GM12865 (cell line): ENCODE results near the gene SCFD2.
A peak's percentile ranks its signal among the peaks of the same experiment; 100 is the strongest.
"Not testable (repeated sequence)": the region's sequence is repeated elsewhere in the genome, so short reads cannot be mapped to it uniquely, and the experiment has no call there.

ENCODE experiments used
- DNase-seq: peaks from one replicate; pipeline ENCODE4 v3.0.0; 2010; ENCODE audit warnings: low read depth
- H3K4me3 ChIP-seq: 2 replicates; pipeline ENCODE4 v1.5.1; 2011; ENCODE audit warnings: mild to moderate bottlenecking, low read depth, low read length, control low read depth
- CTCF ChIP-seq: IDR thresholded peaks from 2 replicates; pipeline ENCODE4 v1.5.1; 2011; ENCODE audit warnings: low read length, control low read depth, low read depth, inconsistent platforms; ENCODE audit not compliant: insufficient read depth; ENCODE audit errors: missing control alignments

SCFD2 gene

GRCh38 chr4:53066155-53066554 lies 299.7 kb downstream of the SCFD2 start:
- TF ChIP-seq CTCF: no peak
- no peak overlapping the region for H3K4me3 ChIP-seq
- DNase-seq: no peak

GRCh38 chr4:53064609-53065008 lies 301.3 kb downstream of the SCFD2 start:
- TF ChIP-seq CTCF: no peak
- no peak for DNase-seq
- no peak overlapping the region for H3K4me3 ChIP-seq

- TF ChIP-seq CTCF: no peak
- no peak for DNase-seq
- H3K4me3 ChIP-seq: no peak overlapping the region
Observed at GRCh38 chr4:53061091-53061850, 304.6 kb downstream of the SCFD2 start.

GRCh38 chr4:53060278-53060677 lies 305.6 kb downstream of the SCFD2 start:
- peak; percentile 0 for DNase-seq
- TF ChIP-seq CTCF: no peak
- H3K4me3 ChIP-seq: no peak overlapping the region

- TF ChIP-seq CTCF: no peak
- H3K4me3 ChIP-seq: no peak overlapping the region
- DNase-seq: no peak
Observed at GRCh38 chr4:53059871-53060270, 306.0 kb downstream of the SCFD2 start.

- no peak for TF ChIP-seq CTCF
- no peak overlapping the region for H3K4me3 ChIP-seq
- DNase-seq: no peak
Observed at GRCh38 chr4:53059256-53059655, 306.6 kb downstream of the SCFD2 start.

GRCh38 chr4:53057679-53058078 lies 308.2 kb downstream of the SCFD2 start:
- DNase-seq: no peak
- TF ChIP-seq CTCF: no peak
- no peak overlapping the region for H3K4me3 ChIP-seq

- H3K4me3 ChIP-seq, DNase-seq: not testable (repeated sequence)
Observed at GRCh38 chr4:53057108-53057507, 308.8 kb downstream of the SCFD2 start.
